C4-2B (cell line): Measurements from ENCODE around the gene NPSR1.

Experiments
- H3K27ac ChIP-seq: fragments of 450-650 bp; 2 replicates; pipeline ENCODE4 v1.5.1; 2017
- CTCF ChIP-seq: fragments of 450-650 bp; conservative IDR thresholded peaks from 2 replicates; pipeline ENCODE4 v1.5.1; 2017; ENCODE audit warnings: mild to moderate bottlenecking
- ZFX ChIP-seq: fragments of 450-650 bp; IDR thresholded peaks from 2 replicates; pipeline ENCODE4 v1.6.1; 2017

Gene NPSR1

DNA sequence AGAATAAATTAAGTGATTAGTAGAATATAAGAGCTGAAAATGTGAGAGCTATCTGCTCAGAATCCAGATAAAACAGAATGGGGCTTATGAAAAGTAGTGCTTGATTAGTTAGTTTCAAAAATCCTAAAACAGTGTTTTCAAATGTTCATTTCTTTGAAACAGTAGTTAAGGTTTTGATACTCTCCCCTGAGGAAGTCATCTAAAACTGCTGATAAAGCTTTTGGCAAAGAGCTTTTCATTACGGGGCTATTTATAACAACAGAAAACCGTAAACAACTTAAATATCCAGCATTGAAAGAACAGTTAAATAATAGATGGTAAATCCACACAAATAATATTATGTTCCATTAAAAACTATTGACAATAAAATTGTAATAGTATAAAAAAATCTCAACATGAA, 77.5 kb downstream of the NPSR1 start:
- no peak overlapping the region for H3K27ac ChIP-seq
- TF ChIP-seq CTCF = no peak
- TF ChIP-seq ZFX = no peak

- no peak for TF ChIP-seq ZFX
- TF ChIP-seq CTCF = no peak
- no peak overlapping the region for H3K27ac ChIP-seq
These were observed 81.8 kb downstream of the NPSR1 start for GRCh38 chr7:34739651-34740300.

- H3K27ac ChIP-seq = no peak overlapping the region
- TF ChIP-seq CTCF (no peak), ZFX (no peak)
These were observed 82.8 kb downstream of the NPSR1 start for GRCh38 chr7:34740840-34741239.

GRCh38 chr7:34747176-34747781, 89.3 kb downstream of the NPSR1 start:
- H3K27ac ChIP-seq = no peak overlapping the region
- TF ChIP-seq CTCF (no peak), ZFX (no peak)

DNA sequence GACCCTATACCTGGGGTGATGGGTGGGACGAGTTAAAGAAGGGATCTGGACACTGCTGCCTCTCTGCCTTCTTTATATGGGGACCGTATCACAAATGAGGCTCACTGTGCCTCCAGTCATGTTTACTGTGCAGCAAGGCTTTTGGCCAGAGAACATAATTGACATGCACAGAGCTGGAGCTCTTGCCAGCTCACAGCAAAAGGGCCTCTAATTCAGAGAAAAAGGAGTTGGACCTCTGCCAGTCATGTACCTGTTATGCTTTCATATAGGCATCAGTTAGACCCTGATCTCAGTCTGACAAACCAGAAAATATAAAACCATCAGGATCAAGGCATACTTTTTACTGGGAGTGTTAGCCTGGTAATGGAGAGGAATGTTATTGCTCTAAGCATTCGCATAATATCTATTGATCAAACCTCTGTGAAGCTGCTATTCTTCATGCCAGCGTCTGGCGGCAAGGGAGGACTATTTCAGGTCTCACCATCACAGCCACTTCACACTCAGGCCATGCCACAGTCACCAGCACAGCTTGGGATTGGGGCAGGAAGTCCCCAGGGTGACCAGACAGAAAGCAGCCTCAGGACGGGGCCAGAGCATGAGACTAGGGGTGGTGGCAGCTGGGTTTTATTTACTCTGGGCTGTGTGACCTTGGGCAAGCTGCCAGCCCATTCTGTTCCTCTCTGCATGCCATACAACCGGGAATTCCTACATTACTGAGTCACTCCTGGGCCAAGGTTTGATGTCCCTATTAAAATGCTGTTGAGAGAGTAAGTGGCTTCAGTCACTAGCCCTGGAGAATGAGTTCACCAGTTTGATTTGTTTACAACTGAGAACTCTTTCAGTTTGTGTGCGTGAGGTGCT, 90.1 kb downstream of the NPSR1 start:
- TF ChIP-seq CTCF (peak; percentile 27), ZFX (no peak)
- peak overlapping the region; percentile 22 for H3K27ac ChIP-seq

DNA sequence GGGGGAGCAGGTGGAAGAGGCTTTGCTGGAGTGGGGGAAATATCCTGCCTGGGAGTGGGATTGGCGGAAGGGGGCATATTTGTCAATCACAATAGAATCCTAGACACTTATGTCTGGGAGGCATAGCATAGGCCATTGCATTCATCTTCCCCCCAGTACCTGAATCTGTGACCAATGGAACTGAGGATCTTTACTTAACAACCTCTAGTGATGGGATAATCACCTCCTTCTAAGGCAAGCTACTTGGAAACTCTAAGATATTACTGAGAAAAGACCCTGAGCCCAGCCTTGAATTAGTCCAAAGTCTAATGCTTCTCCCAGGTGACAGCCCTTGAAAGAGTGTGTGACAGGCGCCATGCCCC, 90.7 kb downstream of the NPSR1 start:
- TF ChIP-seq CTCF = no peak
- no peak for TF ChIP-seq ZFX
- peak overlapping the region; percentile 22; the same call in 1 of the 2 replicates for H3K27ac ChIP-seq

GRCh38 chr7:34749446-34749845, 91.4 kb downstream of the NPSR1 start:
- H3K27ac ChIP-seq = no peak overlapping the region
- TF ChIP-seq CTCF = no peak
- no peak for TF ChIP-seq ZFX
